MM.1S (cell line): ENCODE results near the gene CFAP77.

ENCODE experiments used
- CTCF ChIP-seq: fragments of 300-600 bp; sonication (generic); IDR thresholded peaks from 2 replicates; pipeline ENCODE4 v1.5.1; 2016; ENCODE audit warnings: antibody characterized with exemption, low read length, mixed read lengths
- EZH2 ChIP-seq: fragments of 300-600 bp; sonication (generic); optimal IDR thresholded peaks from 2 replicates; pipeline ENCODE3; 2017; ENCODE audit warnings: low read depth, mild to moderate bottlenecking, antibody characterized with exemption, low read length, mixed read lengths
- EZH2phosphoT487 ChIP-seq: fragments of 300-600 bp; sonication (generic); IDR thresholded peaks from 2 replicates; pipeline ENCODE4 v1.6.1; 2018; ENCODE audit warnings: antibody characterized with exemption, low read length

- TF ChIP-seq CTCF = no peak
- no peak for TF ChIP-seq EZH2
- TF ChIP-seq EZH2phosphoT487 = no peak
These were observed 108.6 kb downstream of the CFAP77 start for GRCh38 chr9:132518626-132519025.
